Trophoblast cell (in vitro differentiated cells and primary cell): Measurements from ENCODE around the gene ARHGAP26.
A peak's percentile ranks its signal among the peaks of the same experiment; 100 is the strongest.

Source experiments
- DNase-seq, 2 donors: peaks; one replicate each; pipeline ENCODE4 v3.0.0-alpha.2; 2016
- H2AFZ ChIP-seq: 2 replicates; pipeline ENCODE4 v1.6.1; 2013; ENCODE audit warnings: low read length, moderate library complexity, mild to moderate bottlenecking; ENCODE audit not compliant: insufficient read depth, poor library complexity
- H2AK5ac ChIP-seq: 2 replicates; pipeline ENCODE4 v1.6.1; 2013; ENCODE audit warnings: mild to moderate bottlenecking, low read length
- H2BK120ac ChIP-seq: 2 replicates; pipeline ENCODE4 v1.6.1; 2013; ENCODE audit warnings: low read length, mild to moderate bottlenecking, moderate library complexity; ENCODE audit not compliant: insufficient read depth, poor library complexity
- H2BK12ac ChIP-seq: 2 replicates; pipeline ENCODE4 v1.6.1; 2013; ENCODE audit warnings: mild to moderate bottlenecking, low read length, moderate library complexity
- H2BK5ac ChIP-seq: 2 replicates; pipeline ENCODE4 v1.6.1; 2013; ENCODE audit warnings: low read length, low read depth, moderate library complexity, mild to moderate bottlenecking; ENCODE audit not compliant: poor library complexity
- H3K14ac ChIP-seq: 2 replicates; pipeline ENCODE4 v1.6.1; 2013; ENCODE audit warnings: mild to moderate bottlenecking, low read length
- H3K18ac ChIP-seq: 2 replicates; pipeline ENCODE4 v1.6.1; 2013; ENCODE audit warnings: mild to moderate bottlenecking, low read length
- H3K23ac ChIP-seq: 2 replicates; pipeline ENCODE4 v1.6.1; 2013; ENCODE audit warnings: low read length
- H3K27ac ChIP-seq: 2 replicates; pipeline ENCODE4 v1.5.1; 2013; ENCODE audit warnings: low read depth, mild to moderate bottlenecking, inconsistent platforms, low read length, moderate library complexity
- H3K27me3 ChIP-seq: 2 replicates; pipeline ENCODE4 v1.6.1; 2013; ENCODE audit warnings: inconsistent platforms, mild to moderate bottlenecking, low read length, moderate library complexity; ENCODE audit not compliant: insufficient read depth
- H3K36me3 ChIP-seq, 2 experiments: 1 replicate in 1 of 2; 2 replicates in 1 of 2; pipeline ENCODE4 v1.6.1; 2013; ENCODE audit warnings: low read length in 2 of 2, mild to moderate bottlenecking in 2 of 2, moderate library complexity in 1 of 2; ENCODE audit not compliant: insufficient read depth in 2 of 2, control insufficient read depth in 1 of 2
- H3K4ac ChIP-seq: 2 replicates; pipeline ENCODE4 v1.6.1; 2013; ENCODE audit warnings: low read depth, mild to moderate bottlenecking, low read length, moderate library complexity
- H3K4me1 ChIP-seq, 2 experiments: 1 replicate in 1 of 2; 2 replicates in 1 of 2; pipeline ENCODE4 v1.6.1; 2013; ENCODE audit warnings: low read length in 2 of 2, mild to moderate bottlenecking in 2 of 2, moderate library complexity in 1 of 2; ENCODE audit not compliant: insufficient read depth in 2 of 2, control insufficient read depth in 1 of 2
- H3K4me2 ChIP-seq: 2 replicates; pipeline ENCODE4 v1.6.1; 2013; ENCODE audit warnings: inconsistent platforms, mild to moderate bottlenecking, low read length, moderate library complexity
- H3K4me3 ChIP-seq: 2 replicates; pipeline ENCODE4 v1.5.1; 2013; ENCODE audit warnings: mild to moderate bottlenecking, low read depth, low read length, inconsistent platforms
- H3K79me1 ChIP-seq: one replicate; pipeline ENCODE4 v1.6.1; 2013; ENCODE audit warnings: low read length
- H3K79me2 ChIP-seq: 2 replicates; pipeline ENCODE4 v1.6.1; 2013; ENCODE audit warnings: low read length, mild to moderate bottlenecking; ENCODE audit not compliant: control insufficient read depth, insufficient read depth, poor library complexity
- H3K9ac ChIP-seq: 2 replicates; pipeline ENCODE4 v1.6.1; 2013; ENCODE audit warnings: mild to moderate bottlenecking, low read length
- H3K9me3 ChIP-seq: 2 replicates; pipeline ENCODE4 v1.6.1; 2013; ENCODE audit warnings: low read depth, mild to moderate bottlenecking, control low read depth, inconsistent platforms, low read length; ENCODE audit not compliant: insufficient read depth
- H4K12ac ChIP-seq: 2 replicates; pipeline ENCODE4 v1.6.1; 2013; ENCODE audit warnings: low read depth, mild to moderate bottlenecking, low read length, moderate library complexity
- H4K8ac ChIP-seq: 2 replicates; pipeline ENCODE4 v1.6.1; 2013; ENCODE audit warnings: low read depth, mild to moderate bottlenecking, low read length, moderate library complexity
- H4K91ac ChIP-seq: one replicate; pipeline ENCODE4 v1.6.1; 2013; ENCODE audit warnings: low read depth, mild to moderate bottlenecking, low read length, moderate library complexity
- WGBS: extraction: QIAGEN DNeasy Blood & Tissue Kit; methylation state at CpG from one replicate; pipeline ENCODE4 v1.1.7; 2013; ENCODE audit warnings: missing lambda C conversion rate; ENCODE audit not compliant: insufficient read length, insufficient coverage; ENCODE audit errors: extremely low coverage; 5-methylcytosine and 5-hydroxymethylcytosine counted together

ARHGAP26 gene

GRCh38 chr5:143198332-143198731 is 428.2 kb downstream of the ARHGAP26 start:
- no peak overlapping the region for H3K27ac ChIP-seq
- no peaks in the 10 kb centered on the region for H3K79me2 ChIP-seq
- no peak overlapping the region for H4K12ac ChIP-seq
- no peak overlapping the region for H2BK5ac ChIP-seq
- H2AK5ac ChIP-seq = no peak overlapping the region
- no peaks in the 10 kb centered on the region for H3K27me3 ChIP-seq
- H3K14ac ChIP-seq = no peak overlapping the region
- H3K9me3 ChIP-seq = no peaks in the 10 kb centered on the region
- H3K9ac ChIP-seq = no peak overlapping the region
- no peak overlapping the region for H3K18ac ChIP-seq
- no peak overlapping the region for H3K4me2 ChIP-seq
- H4K8ac ChIP-seq = no peak overlapping the region
- H3K4me3 ChIP-seq = no peak overlapping the region
- H3K79me1 ChIP-seq = no peaks in the 10 kb centered on the region
- H3K4ac ChIP-seq = no peak overlapping the region
- no peak for DNase-seq
- no peak overlapping the region for H2BK12ac ChIP-seq
- H2BK120ac ChIP-seq = no peak overlapping the region
- H4K91ac ChIP-seq = no peak overlapping the region
- H3K36me3 ChIP-seq = no peaks in the 10 kb centered on the region
- no peak overlapping the region for H3K23ac ChIP-seq
- H2AFZ ChIP-seq = no peak overlapping the region
- H3K4me1 ChIP-seq = no peaks in the 10 kb centered on the region
- WGBS = no CpG with 5 or more reads among the region's 4 CpGs

- Histone ChIP-seq H3K27ac (no peak overlapping the region), H3K14ac (no peak overlapping the region), H2BK12ac (no peak overlapping the region), H3K18ac (no peak overlapping the region), H3K4me2 (no peak overlapping the region), H4K91ac (no peak overlapping the region), H2BK120ac (no peak overlapping the region), H3K9me3 (no peaks in the 10 kb centered on the region), H2AFZ (no peak overlapping the region), H4K12ac (no peak overlapping the region), H2BK5ac (no peak overlapping the region), H3K4ac (no peak overlapping the region), H3K9ac (no peak overlapping the region), H2AK5ac (no peak overlapping the region), H3K27me3 (no peaks in the 10 kb centered on the region), H3K4me3 (no peak overlapping the region), H3K79me2 (no peaks in the 10 kb centered on the region), H4K8ac (no peak overlapping the region), H3K23ac (no peak overlapping the region), H3K36me3 (no peaks in the 10 kb centered on the region), H3K4me1 (no peaks in the 10 kb centered on the region), H3K79me1 (no peaks in the 10 kb centered on the region)
- WGBS = no CpG with 5 or more reads among the region's 1 CpG
- no peak for DNase-seq
These were observed 429.0 kb downstream of the ARHGAP26 start for GRCh38 chr5:143199161-143199560.

- no CpG with 5 or more reads among the region's 2 CpGs for WGBS
- H3K4me2 ChIP-seq = no peak overlapping the region
- H3K9me3 ChIP-seq = no peaks in the 10 kb centered on the region
- H2AK5ac ChIP-seq = no peak overlapping the region
- H3K4me1 ChIP-seq = no peaks in the 10 kb centered on the region
- H4K8ac ChIP-seq = no peak overlapping the region
- no peak overlapping the region for H4K91ac ChIP-seq
- no peak overlapping the region for H2BK5ac ChIP-seq
- H3K27me3 ChIP-seq = no peaks in the 10 kb centered on the region
- no peak overlapping the region for H3K4ac ChIP-seq
- no peak overlapping the region for H2AFZ ChIP-seq
- no peak for DNase-seq
- H3K79me1 ChIP-seq = no peaks in the 10 kb centered on the region
- no peaks in the 10 kb centered on the region for H3K79me2 ChIP-seq
- H3K14ac ChIP-seq = no peak overlapping the region
- no peak overlapping the region for H3K27ac ChIP-seq
- H3K18ac ChIP-seq = no peak overlapping the region
- no peak overlapping the region for H3K4me3 ChIP-seq
- H3K23ac ChIP-seq = no peak overlapping the region
- H2BK12ac ChIP-seq = no peak overlapping the region
- no peaks in the 10 kb centered on the region for H3K36me3 ChIP-seq
- no peak overlapping the region for H3K9ac ChIP-seq
- no peak overlapping the region for H4K12ac ChIP-seq
- H2BK120ac ChIP-seq = no peak overlapping the region
These were observed 429.7 kb downstream of the ARHGAP26 start for GRCh38 chr5:143199843-143200242.

GRCh38 chr5:143200781-143201398 is 430.7 kb downstream of the ARHGAP26 start:
- H4K8ac ChIP-seq = no peak overlapping the region
- no peak overlapping the region for H3K18ac ChIP-seq
- no peak overlapping the region for H3K4ac ChIP-seq
- no peaks in the 10 kb centered on the region for H3K79me1 ChIP-seq
- H3K4me2 ChIP-seq = no peak overlapping the region
- no peaks in the 10 kb centered on the region for H3K4me1 ChIP-seq
- no peak overlapping the region for H2BK12ac ChIP-seq
- no peak overlapping the region for H2BK5ac ChIP-seq
- no peaks in the 10 kb centered on the region for H3K27me3 ChIP-seq
- no peaks in the 10 kb centered on the region for H3K9me3 ChIP-seq
- no peaks in the 10 kb centered on the region for H3K79me2 ChIP-seq
- H2AFZ ChIP-seq = no peak overlapping the region
- H4K12ac ChIP-seq = no peak overlapping the region
- H3K27ac ChIP-seq = no peak overlapping the region
- DNase-seq = peak in 1 of 2 donors; percentile 22
- no peak overlapping the region for H2AK5ac ChIP-seq
- no peak overlapping the region for H3K14ac ChIP-seq
- H3K23ac ChIP-seq = no peak overlapping the region
- H3K4me3 ChIP-seq = no peak overlapping the region
- no CpG with 5 or more reads among the region's 1 CpG for WGBS
- H3K9ac ChIP-seq = no peak overlapping the region
- no peaks in the 10 kb centered on the region for H3K36me3 ChIP-seq
- no peak overlapping the region for H4K91ac ChIP-seq
- H2BK120ac ChIP-seq = no peak overlapping the region
